Large intestine (tissue), 3 donors: ENCODE data around the gene UFC1. TPM values are rescaled to one million over a fixed set of nuclear protein-coding genes. Genes with fewer than 3 reads are reported as not detected.
A peak's percentile ranks its signal among the peaks of the same experiment; 100 is the strongest.

Source experiments
- DNase-seq, 2 donors: peaks; one replicate each; pipeline versions ENCODE4 v3.0.0 to v3.0.0-alpha.2; 2013
- H3K27ac ChIP-seq: one replicate; pipeline ENCODE4 v1.5.1; 2013; ENCODE audit warnings: low read length
- H3K27me3 ChIP-seq: 2 replicates; pipeline ENCODE4 v1.6.1; 2013; ENCODE audit warnings: low read length; ENCODE audit not compliant: control insufficient read depth, insufficient read depth
- H3K36me3 ChIP-seq: 2 replicates; pipeline ENCODE4 v1.6.1; 2013; ENCODE audit warnings: low read length; ENCODE audit not compliant: control insufficient read depth, insufficient read depth
- H3K4me1 ChIP-seq: one replicate; pipeline ENCODE4 v1.6.1; 2013; ENCODE audit warnings: low read length; ENCODE audit not compliant: control insufficient read depth, insufficient read depth
- H3K4me3 ChIP-seq: one replicate; pipeline ENCODE4 v1.5.1; 2013; ENCODE audit warnings: low read length
- H3K9me3 ChIP-seq: one replicate; pipeline ENCODE4 v1.6.1; 2013; ENCODE audit warnings: mild to moderate bottlenecking, low read depth, low read length, moderate library complexity; ENCODE audit not compliant: control insufficient read depth
- WGBS: methylation state at CpG from one replicate; pipeline ENCODE4 v1.1.5; 2013; ENCODE audit warnings: low lambda C conversion rate; ENCODE audit not compliant: insufficient coverage; 5-methylcytosine and 5-hydroxymethylcytosine counted together
- polyA plus RNA-seq: library from polyadenylated mRNA; unstranded; fragments of 120-200 nt; gene quantifications from one replicate; pipeline ENCODE4 v1.2.1, GENCODE V29; 2013

The UFC1 gene
- polyA plus RNA-seq, 1 donor = 135 TPM

GRCh38 chr1:161199506-161200139 lies 45.8 kb downstream of the UFC1 start:
- Histone ChIP-seq H3K36me3 (peaks cover 11% of the 10 kb centered on the region), H3K4me3 (no peak overlapping the region), H3K27ac (peak overlapping the region; percentile 92), H3K27me3 (no peaks in the 10 kb centered on the region), H3K4me1 (peaks cover 19% of the 10 kb centered on the region), H3K9me3 (no peaks in the 10 kb centered on the region)
- no peak for DNase-seq
- 74% methylated on average over 3 of the region's 5 CpGs for WGBS

GRCh38 chr1:161200421-161200991 lies 46.7 kb downstream of the UFC1 start:
- peaks cover 19% of the 10 kb centered on the region for H3K4me1 ChIP-seq
- H3K27me3 ChIP-seq = no peaks in the 10 kb centered on the region
- H3K27ac ChIP-seq = peak overlapping the region; percentile 92
- H3K9me3 ChIP-seq = no peaks in the 10 kb centered on the region
- no peak overlapping the region for H3K4me3 ChIP-seq
- H3K36me3 ChIP-seq = peaks cover 11% of the 10 kb centered on the region
- WGBS = 100% methylated on average over 3 of the region's 5 CpGs
- no peak for DNase-seq

DNA sequence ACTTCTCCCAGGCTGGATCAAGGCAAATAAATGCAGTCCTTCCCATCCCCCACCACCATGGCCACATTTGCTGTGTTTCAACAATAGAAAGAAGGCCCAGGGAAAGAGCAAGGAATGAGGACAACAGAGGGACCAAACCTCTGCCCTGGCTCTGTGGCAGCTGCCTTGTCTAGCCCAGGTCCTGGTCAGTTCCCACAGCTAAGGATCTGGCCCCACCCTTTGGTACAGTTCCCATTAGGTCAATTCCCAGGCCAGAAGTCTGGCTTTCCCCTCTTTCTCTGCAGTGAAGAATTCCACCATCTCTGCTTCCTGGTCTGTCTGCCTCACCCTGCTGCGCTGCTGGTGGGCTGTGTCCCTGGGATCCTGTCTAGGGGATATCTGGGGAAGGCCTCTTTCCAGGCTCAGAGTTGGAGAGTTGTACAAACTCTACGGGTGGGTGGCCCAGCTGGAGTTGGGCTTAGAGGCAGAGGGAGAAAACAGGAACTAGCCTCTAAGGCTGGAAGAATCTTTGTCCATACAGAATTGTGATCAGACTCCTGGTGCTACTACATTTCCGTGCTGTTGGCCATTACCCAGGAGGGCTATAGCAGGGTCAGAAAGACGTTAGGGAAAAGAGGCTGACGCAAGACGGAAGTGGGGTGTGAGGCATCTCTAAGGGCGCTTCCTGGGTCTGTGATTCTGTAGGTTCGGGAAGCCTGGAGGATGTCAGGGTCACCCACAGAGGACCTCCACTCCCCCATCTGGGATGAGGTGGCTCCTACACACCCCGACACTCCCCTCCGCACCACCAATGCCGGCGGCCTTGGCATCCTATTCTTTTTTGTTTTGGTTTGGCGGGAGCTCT lies 47.4 kb downstream of the UFC1 start:
- Histone ChIP-seq H3K27me3 (no peaks in the 10 kb centered on the region), H3K9me3 (no peaks in the 10 kb centered on the region), H3K4me1 (peaks cover 19% of the 10 kb centered on the region), H3K36me3 (peaks cover 15% of the 10 kb centered on the region), H3K4me3 (peak overlapping the region; percentile 74), H3K27ac (peak overlapping the region; percentile 92)
- no CpG with 5 or more reads among the region's 13 CpGs for WGBS
- DNase-seq = no peak

DNA sequence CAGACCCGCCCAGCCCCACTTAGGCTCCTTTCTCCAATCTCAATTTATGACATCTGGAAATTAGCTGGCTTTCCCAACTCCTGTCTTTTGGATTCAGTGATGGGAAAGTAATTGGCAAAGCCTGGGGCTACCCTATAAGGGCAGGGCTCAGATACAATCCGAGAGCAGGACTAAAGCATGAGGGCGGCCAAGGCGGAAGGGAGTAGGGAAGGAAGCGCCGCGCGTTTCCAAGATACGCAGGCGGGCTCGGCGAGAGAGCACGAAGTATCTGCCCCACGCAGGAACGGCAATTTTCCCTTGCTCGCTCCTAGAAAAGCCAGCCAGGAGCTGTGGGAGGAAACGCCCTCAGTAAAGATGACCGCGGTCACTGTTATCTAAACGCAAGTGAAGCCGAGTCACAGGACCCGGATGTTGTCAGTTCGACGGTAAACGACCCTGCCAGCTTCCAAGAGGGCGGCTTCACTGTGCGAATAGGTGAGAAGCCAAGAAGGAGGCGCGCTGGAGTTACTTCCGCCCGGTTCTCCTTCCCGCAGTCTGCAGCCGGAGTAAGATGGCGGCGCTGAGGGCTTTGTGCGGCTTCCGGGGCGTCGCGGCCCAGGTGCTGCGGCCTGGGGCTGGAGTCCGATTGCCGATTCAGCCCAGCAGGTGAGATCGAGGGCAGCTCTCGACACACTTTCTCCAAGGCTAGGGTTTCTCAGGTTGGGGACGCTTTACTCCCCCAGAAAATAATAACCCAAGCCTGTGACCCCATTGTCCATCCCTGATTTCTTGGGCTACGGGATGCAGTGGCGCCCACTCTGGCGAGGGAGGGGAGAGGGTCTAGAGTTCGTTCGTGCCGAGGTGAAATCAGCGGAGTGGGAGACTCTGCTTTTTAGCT lies 48.3 kb downstream of the UFC1 start, which contains the start of gene NDUFS2:
Gene NDUFS2, plus strand, starts transcription at position 532 of the 877 bp plus-strand sequence. Its CDS starts 19 bp downstream, at position 551.
- Histone ChIP-seq H3K9me3 (no peaks in the 10 kb centered on the region), H3K36me3 (peaks cover 24% of the 10 kb centered on the region), H3K4me3 (peak within 1 kb of the TSS; percentile 74), H3K27ac (peak within 1 kb of the TSS; percentile 92), H3K4me1 (peaks cover 19% of the 10 kb centered on the region), H3K27me3 (no peaks in the 10 kb centered on the region)
- no CpG with 5 or more reads among the region's 53 CpGs for WGBS
- peak; percentile 99 for DNase-seq

- Histone ChIP-seq H3K27ac (no peak overlapping the region), H3K4me3 (no peak overlapping the region), H3K4me1 (peaks cover 10% of the 10 kb centered on the region), H3K27me3 (no peaks in the 10 kb centered on the region), H3K36me3 (peaks cover 60% of the 10 kb centered on the region), H3K9me3 (no peaks in the 10 kb centered on the region)
- no CpG with 5 or more reads among the region's 12 CpGs for WGBS
- DNase-seq = no peak
These were observed 52.8 kb downstream of the UFC1 start for GRCh38 chr1:161206411-161207140.

GRCh38 chr1:161207173-161207572 lies 53.4 kb downstream of the UFC1 start:
- no CpG with 5 or more reads among the region's 8 CpGs for WGBS
- Histone ChIP-seq H3K27me3 (no peaks in the 10 kb centered on the region), H3K4me1 (peaks cover 7% of the 10 kb centered on the region), H3K4me3 (no peak overlapping the region), H3K9me3 (no peaks in the 10 kb centered on the region), H3K36me3 (peaks cover 66% of the 10 kb centered on the region), H3K27ac (no peak overlapping the region)
- no peak for DNase-seq

Other genes starting within 250 kb of the UFC1 start
- gene ITLN2, start 199.2 kb upstream of the UFC1 start, polyA plus RNA-seq = 1.9 TPM
- 132 TPM for gene F11R, start 132.8 kb upstream of the UFC1 start, polyA plus RNA-seq
- gene TSTD1, start 115.0 kb upstream of the UFC1 start, polyA plus RNA-seq = 60.9 TPM
- gene USF1, start 108.0 kb upstream of the UFC1 start, polyA plus RNA-seq = 56.9 TPM
- 5.7 TPM for gene ARHGAP30, start 84.1 kb upstream of the UFC1 start, polyA plus RNA-seq
- gene NECTIN4, start 64.4 kb upstream of the UFC1 start, polyA plus RNA-seq = 0.42 TPM
- gene KLHDC9, start 55.6 kb upstream of the UFC1 start, polyA plus RNA-seq = 5.6 TPM
- gene PFDN2, start 35.9 kb upstream of the UFC1 start, polyA plus RNA-seq = 72.5 TPM
- gene NIT1, start 35.9 kb upstream of the UFC1 start, polyA plus RNA-seq = 80.6 TPM
- gene DEDD, start 21.3 kb upstream of the UFC1 start, polyA plus RNA-seq = 33.0 TPM
- 29.4 TPM for gene USP21, start 5.5 kb downstream of the UFC1 start, polyA plus RNA-seq
- gene PPOX, start 12.4 kb downstream of the UFC1 start, polyA plus RNA-seq = 26.2 TPM
- 38.4 TPM for gene B4GALT3, start 23.5 kb downstream of the UFC1 start, polyA plus RNA-seq
- 1.2 TPM for gene ADAMTS4, start 45.1 kb downstream of the UFC1 start, polyA plus RNA-seq
- 125 TPM for gene NDUFS2, start 48.4 kb downstream of the UFC1 start, polyA plus RNA-seq
- gene FCER1G, start 61.3 kb downstream of the UFC1 start, polyA plus RNA-seq = 35.9 TPM
- 29.3 TPM for gene APOA2, start 69.7 kb downstream of the UFC1 start, polyA plus RNA-seq
- gene TOMM40L, start 72.1 kb downstream of the UFC1 start, polyA plus RNA-seq = 16.2 TPM
- 13.1 TPM for gene NR1I3, start 84.2 kb downstream of the UFC1 start, polyA plus RNA-seq
- 9.4 TPM for gene PCP4L1, start 104.8 kb downstream of the UFC1 start, polyA plus RNA-seq
- 10.1 TPM for gene MPZ, start 156.0 kb downstream of the UFC1 start, polyA plus RNA-seq
- gene SDHC, start 160.4 kb downstream of the UFC1 start, polyA plus RNA-seq = 194 TPM
- 0.15 TPM for gene CFAP126, start 213.9 kb downstream of the UFC1 start, polyA plus RNA-seq